ENCODE results near the gene SLC7A14. TPM values are rescaled to one million over a fixed set of nuclear protein-coding genes. Genes with fewer than 3 reads are reported as not detected.

Gene SLC7A14
- total and polyA plus RNA-seq, 10 of the 15 experiments (the other 5 are each of a cell fraction or from before 2014, with no cell fraction given) = not detected

GRCh38 chr3:170496026-170496867 is 89.6 kb downstream of the SLC7A14 start:
- Histone ChIP-seq H3K9ac (ENCODE audit: control insufficient read depth, insufficient read depth, low read length) (no peak overlapping the region), H3K79me2 (ENCODE audit: control insufficient read depth, insufficient read depth, low read length) (no peaks in the 10 kb centered on the region), H3K27ac (ENCODE audit: control insufficient read depth, insufficient read depth) (no peak overlapping the region), H2AFZ (ENCODE audit: control insufficient read depth, low read depth, low read length) (no peak overlapping the region), H3K36me3 (ENCODE audit: control insufficient read depth in 2 of 2, insufficient read depth in 2 of 2, low read length in 1 of 2) (no peaks in the 10 kb centered on the region), H3K4me2 (ENCODE audit: control insufficient read depth, insufficient read depth) (no peak overlapping the region), H3K9me3 (replicated peaks; ENCODE audit: control insufficient read depth, insufficient read depth, low read length) (no peaks in the 10 kb centered on the region), H3K4me3 (no peak overlapping the region), H4K20me1 (ENCODE audit: control insufficient read depth, insufficient read depth) (no peaks in the 10 kb centered on the region), H3K4me1 (ENCODE audit: control insufficient read depth, insufficient read depth, low read length) (no peaks in the 10 kb centered on the region), H3K27me3 (replicated peaks in 1 of 2; ENCODE audit: control insufficient read depth in 2 of 2, insufficient read depth in 2 of 2, low read length in 1 of 2) (0 out of 4 replicates have a peak, but pooled peaks cover 0 to 2% of the 10 kb centered on the region in 2 experiments)
- RAD21 ChIA-PET (ENCODE audit: unreplicated experiment) = no interaction called here
- WGBS (ENCODE audit: insufficient coverage, insufficient replicate concordance, low lambda C conversion rate, missing lambda C conversion rate) = 74% methylated on average over 39 of the region's 40 CpGs
- ATAC-seq = no peak
- CTCF ChIA-PET = interaction anchor here (0.7 kb wide), 1 partner anchor 63 kb away, joined by 3 read pairs; no protein-coding TSS in a partner anchor
- POLR2A ChIA-PET = interaction anchor here (0.7 kb wide), 1 partner anchor 498 kb away, joined by 3 read pairs; no protein-coding TSS in a partner anchor
- BruUV-seq (replicated peaks) = no TSS peak
- SMC1A ChIA-PET (ENCODE audit: uncharacterized antibody, unreplicated experiment) = interaction anchor here (0.7 kb wide), 1 partner anchor 120 kb away, joined by 3 read pairs; no protein-coding TSS in a partner anchor
- intact Hi-C loops (cut with micrococcal nuclease; ENCODE audit: unreplicated experiment) (no loop called here), in situ Hi-C loops (cut with MboI) (no loop called here)
- no peak for FAIRE-seq
- no peak for DNase-seq (ENCODE audit: low read depth, low spot score)
- TF ChIP-seq MTA2 (IDR thresholded peaks at IDR 0.05; ENCODE audit: low read depth) (no peak), STAT3 (IDR thresholded peaks at IDR 0.05; ENCODE audit: low read depth, low read length) (no peak), ZNF207 (IDR thresholded peaks at IDR 0.05; ENCODE audit: borderline replicate concordance) (no peak), ZZZ3 (IDR thresholded peaks at IDR 0.05; ENCODE audit: control insufficient read depth, insufficient read length, low read depth) (no peak), GABPA (IDR thresholded peaks at IDR 0.05; ENCODE audit: low read depth) (no peak), HDAC6 (IDR thresholded peaks at IDR 0.05; ENCODE audit: unreplicated experiment) (no peak), JUND (IDR thresholded peaks at IDR 0.05; ENCODE audit: low read depth, low read length) (no peak)
